Measurements from ENCODE around the gene ZYG11B.
"Not testable (repeated sequence)": the region's sequence is repeated elsewhere in the genome, so short reads cannot be mapped to it uniquely, and the experiment has no call there.

ZYG11B gene

DNA sequence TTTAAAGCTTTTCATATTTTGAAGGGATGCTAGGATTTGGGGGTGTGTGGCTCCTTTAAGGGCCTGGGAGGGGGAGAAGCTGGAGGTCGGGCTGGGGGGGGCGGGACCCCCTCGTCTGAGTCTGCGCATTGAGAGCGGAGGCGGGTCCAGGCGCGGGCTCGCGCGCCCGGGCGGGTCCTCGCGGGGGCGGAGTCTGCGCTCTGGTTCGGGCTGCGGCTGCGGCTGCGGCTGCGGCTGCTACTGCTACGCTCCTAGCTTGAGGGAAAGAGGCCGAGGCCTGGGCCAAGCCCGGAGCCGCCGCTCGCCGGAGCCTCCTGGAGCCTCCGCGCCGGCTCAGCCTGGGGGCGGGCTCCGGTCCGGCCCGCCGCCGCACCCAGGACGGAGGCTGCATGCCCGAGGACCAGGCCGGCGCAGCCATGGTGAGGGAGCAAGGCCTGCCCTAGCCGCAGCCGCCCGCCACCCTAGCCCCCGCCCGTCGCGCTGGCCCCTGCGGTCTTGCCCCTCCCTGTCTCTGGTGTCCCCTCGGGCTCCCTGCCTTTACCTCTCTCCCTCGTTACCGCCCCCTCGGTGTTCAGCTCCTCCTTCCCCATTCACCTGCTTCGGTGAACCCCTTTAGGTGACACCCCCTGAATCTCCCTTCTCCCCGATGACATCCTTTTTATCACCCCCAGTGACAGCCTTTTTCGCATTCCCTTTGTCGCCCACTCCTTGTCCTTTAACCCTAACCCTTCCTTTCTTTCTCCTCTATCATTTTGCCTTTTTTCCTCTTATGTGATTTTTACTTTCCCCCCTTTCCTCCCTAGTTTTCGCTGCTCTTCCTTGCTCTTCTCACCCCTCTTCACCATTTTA, at the start of gene ZYG11B:
ZYG11B (plus strand) TSS at position 189 of the 849 bp plus-strand sequence; CDS start at position 390, 201 bp downstream.
- DNase-seq = peak; percentile 86

DNA sequence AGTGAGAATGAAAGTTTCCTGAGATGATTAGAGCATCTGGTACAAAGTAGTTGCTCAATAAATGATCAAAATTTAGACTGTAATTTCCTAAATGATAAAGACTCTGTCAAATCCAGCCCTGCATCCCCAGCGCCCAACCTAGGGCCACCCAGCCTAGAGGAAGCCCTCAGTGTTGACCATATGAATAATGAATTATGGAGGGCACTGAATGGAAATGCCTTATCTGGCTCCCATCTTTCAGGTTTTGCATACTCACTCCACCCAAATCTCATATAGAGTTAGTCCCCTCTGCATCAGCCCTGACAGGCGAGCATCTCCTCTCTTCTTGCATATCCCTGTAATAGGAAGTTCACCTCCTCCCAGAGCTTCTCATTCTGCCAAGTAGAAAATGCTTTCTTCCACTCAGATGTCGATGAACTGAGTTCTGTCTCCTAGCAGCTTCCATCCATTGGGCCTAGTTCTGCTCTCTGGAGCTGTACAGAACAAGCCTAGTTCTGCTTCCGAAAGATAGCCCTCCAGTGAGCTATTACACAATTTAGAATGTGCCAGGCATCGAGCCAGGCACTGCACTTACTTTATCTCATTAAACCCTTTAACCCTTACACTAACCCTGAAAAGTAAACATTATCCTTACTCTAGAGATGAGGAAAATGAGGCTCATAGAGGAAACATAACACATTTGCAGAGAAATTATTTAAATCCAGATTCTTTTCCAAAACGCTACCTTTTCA, 49.0 kb upstream of the ZYG11B start:
- no peak for DNase-seq

DNA sequence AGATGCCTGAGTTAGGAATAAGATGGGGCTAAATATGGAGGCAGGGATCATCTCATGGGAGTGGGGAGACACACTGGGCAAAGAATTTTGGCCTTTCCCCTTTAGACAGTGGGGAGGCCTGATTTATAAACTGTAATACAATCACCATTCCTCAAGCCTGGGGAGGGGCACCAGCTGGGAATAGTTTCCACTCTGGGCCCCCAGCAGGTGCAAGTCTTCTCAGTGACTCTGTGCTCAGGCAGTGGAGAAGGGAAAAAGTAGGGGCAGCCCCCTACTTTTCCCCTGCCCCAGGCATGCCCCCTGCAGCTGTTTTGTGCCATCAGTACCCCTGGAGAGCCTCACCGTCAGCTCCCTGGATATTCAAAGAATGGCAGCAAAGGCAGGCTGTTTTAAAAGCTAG, 47.2 kb upstream of the ZYG11B start:
- DNase-seq = no peak

DNA sequence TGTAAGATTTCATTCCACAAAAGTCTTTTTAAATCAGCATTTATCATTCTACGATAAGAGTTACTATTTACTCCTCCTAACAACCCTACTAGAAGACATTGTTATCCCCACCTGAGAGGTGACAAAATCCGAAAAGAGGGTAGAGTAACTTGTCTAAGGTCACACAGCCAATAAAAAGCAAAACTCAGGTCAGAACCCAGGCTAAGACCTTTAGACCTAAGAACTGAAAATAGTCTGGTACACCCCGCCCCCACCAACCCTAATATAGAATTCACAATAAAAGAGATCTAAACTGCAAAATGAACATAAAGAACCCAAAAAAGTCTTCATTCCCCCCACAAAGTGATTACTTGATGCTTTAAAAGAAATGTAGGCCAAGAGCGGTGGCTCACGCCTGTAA, 46.8 kb upstream of the ZYG11B start:
- DNase-seq = no peak

DNA sequence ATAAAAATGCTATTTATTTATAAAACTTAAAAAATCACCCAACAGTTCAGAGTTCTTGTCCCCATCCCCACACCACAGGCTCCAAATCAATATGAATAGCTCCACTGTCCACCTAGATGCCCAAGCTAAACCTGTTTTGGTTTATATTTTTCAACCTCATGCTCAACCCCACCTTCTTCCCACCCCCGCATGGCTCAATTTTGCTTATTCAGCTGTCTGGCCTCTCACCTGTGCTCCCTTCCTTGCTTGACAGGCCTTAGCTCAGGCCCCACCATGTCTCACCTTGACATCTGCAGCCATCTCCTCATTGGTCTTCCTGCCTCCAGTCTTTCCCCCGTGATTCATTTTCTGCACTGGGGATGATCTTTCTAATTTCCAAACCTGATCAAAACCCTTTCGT, 45.9 kb upstream of the ZYG11B start:
- no peak for DNase-seq

DNA sequence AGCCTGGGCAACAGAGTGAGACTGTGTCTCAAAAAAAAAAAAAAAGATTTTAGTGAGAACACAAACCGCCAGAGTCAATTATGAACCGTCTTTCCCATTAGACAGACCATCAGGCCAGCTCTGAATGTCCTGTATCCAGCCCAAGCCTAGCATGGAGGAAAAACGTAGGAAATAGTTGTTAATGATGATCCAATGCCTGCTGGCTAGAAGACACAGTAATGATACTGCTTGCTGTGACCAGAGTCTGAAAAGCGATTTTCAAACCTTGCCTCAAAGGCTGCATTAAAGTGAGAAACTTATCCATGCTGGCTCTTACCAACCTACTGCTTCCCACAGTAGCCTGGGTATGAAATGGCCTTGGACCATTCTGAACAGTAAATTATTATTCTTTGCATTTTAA, 45.1 kb upstream of the ZYG11B start:
- no peak for DNase-seq

DNA sequence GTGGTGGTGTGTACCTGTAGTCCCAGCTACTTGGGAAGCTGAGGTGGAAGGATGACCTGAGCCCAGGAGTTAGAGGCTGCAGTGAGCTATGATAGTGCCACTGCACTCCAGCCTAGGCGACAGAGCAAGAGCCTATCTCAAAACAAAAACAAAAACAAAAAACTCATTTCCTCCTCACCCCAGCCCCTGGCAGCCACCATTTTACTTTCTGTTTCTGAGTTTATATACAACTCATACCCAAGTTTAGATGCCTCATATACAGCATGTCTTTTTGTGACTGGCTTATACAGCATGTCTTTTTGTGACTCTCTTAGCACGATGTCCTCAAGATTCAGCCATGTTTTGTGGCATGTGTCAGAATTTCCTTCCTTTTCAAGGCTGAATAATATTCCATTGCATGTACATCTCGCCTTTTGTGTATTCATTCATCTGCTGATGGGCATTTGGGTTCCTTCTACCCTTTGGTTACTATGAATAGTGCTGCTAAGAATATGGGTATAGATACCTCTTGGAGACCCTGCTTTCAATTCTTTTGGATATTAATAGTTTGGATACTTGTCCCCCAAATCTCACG, 42.8 kb upstream of the ZYG11B start:
- DNase-seq = no peak

DNA sequence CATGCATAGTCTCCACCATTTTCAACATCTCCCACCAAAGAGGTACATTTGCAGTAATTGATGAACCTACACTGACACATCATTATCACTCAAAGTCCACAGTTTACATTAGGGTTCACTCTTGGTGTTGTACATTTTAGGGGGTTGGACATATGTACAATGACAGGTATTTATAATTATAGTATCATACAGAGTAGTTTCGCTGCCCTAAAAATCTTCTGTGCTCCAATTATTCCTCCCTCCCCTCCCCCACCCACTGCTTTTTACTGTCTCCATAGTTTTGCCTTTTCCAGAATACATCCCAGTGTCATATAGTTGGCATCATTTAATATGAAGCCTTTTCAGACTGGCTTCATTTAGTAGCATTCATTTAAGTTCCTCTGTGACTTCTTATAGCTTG, 41.7 kb upstream of the ZYG11B start:
- no peak for DNase-seq

DNA sequence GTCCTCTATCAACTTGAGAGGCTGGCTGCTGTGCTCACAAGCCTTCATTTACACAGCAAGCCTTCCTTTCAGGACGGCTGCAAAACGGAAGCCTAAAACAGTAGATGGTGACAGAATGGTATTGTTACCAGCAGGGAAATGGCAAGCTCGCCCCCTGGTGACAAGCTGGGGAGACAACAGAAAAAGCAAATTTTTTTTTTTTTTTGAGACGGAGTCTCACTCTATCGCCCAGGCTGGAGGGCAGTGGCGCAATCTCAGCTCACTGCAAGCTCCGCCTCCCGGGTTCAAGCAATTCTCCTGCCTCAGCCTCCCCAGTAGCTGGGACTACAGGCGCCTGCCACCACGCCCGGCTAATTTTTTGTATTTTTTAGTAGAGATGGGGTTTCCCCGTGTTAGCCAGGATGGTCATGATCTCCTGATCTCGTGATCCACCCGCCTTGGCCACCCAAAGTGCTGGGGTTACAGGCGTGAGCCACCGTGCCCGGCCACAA, 39.9 kb upstream of the ZYG11B start:
- peak; percentile 60 for DNase-seq

DNA sequence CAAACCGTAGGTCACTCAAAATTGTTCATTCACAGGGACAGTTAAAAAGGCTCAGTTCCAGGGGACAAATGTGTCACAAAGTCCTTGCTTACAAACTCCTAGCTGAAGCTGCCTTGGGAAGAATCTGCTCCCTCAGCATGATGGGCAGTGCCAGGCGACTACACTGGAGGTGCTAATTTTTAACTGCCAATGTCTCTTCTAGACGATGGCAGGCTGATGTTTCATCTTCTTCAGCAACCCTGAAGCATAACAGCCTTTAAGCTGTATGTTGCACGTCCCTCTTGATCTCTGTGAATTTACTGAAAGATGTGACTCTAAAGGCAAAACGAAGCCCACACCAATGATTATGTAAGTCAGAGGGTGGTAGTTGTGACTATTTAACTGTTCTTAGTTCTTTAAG, 39.4 kb upstream of the ZYG11B start:
- no peak for DNase-seq

DNA sequence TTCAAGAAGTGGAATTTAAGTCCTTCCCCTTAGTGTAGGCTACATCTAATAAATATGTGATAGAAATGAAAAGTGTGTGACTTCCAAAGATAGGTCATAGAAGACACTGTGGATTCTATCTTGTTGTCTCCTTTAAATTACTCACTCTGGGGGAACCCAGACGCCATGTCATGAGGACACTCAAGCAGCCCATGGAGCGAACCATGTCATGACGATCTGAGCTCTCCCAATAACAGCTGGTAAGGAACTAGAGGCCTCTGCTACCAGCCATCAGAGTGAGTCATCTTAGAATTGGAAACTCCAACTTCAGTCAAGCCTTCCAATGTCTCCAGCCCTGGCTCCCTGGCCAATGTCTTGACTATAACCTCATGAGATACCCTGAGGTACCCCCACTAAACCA, 34.4 kb upstream of the ZYG11B start:
- no peak for DNase-seq

DNA sequence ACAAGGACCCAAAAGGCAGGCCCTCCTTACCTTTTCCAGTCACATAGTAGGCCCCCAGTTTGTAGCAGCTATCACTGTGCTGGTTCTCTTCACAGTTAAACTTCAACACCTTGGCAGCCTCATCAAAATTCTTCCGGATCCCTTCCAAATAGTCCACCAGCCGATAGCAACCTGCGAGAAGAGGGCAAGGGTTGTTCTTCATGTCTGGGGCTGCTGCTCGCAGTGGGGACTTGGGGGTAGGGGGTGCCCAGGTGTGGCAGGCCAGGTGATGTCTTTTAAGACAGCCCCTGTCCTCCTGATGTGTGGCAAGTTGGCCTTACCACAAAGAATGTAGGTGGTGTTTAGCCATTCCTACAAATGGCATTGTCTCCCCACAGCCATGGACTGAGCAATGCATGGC, 33.6 kb upstream of the ZYG11B start:
- no peak for DNase-seq

DNA sequence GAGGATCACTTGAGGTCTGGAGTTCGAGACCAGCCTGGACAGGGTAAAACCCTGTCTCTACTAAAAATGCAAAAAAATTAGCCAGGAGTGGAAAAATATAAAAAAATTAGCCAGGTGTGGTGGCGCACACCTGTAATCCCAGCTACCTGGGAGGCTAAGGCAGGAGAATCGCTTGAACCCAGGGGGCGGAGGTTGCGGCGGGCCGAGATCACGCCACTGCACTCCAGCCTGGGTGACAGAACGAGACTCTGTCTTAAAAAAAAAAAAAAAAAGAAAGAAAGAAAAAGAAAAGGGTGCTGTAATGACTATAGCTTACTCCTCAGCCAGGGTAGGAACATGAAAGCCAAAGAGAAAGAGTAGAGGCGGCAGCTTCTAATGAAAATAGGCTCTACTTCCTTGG, 32.9 kb upstream of the ZYG11B start:
- DNase-seq = not testable (repeated sequence)

DNA sequence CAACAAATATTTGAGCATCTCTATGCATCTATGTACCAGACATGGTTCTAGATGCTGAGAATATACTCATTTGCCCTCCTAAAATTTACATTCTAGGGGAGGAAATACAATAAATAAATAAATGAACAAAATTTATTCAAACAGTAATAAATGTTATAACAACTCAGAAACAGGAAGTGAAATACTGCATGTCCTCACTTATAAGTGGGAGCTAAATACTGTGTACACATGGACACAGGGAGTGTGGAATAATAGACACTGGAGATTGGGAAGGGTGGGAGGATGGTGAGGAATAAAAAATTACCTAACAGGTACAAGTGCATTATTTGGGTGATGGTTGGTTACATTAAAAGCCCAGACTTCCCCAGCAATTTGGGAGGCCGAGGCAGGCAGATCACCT, 32.4 kb upstream of the ZYG11B start:
- no peak for DNase-seq

DNA sequence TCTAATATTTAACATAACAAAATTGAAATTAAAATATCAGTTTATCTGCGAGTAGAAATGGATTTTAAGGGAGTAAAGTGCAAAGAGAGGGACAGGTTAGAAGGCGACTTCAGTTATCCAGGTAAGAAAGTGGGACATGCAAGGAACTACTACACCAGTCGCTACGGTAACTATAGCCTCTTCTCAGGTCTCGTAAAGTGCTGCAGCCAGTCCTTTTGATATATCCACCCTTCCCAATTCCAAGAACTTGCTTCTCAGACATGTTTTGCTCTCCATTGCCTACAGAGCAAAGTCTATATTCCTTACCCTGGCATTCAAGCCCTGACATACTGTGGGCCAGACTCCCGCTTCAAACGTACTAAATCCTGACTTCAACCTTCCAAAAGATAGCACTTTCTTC, 30.6 kb upstream of the ZYG11B start:
- DNase-seq = no peak

DNA sequence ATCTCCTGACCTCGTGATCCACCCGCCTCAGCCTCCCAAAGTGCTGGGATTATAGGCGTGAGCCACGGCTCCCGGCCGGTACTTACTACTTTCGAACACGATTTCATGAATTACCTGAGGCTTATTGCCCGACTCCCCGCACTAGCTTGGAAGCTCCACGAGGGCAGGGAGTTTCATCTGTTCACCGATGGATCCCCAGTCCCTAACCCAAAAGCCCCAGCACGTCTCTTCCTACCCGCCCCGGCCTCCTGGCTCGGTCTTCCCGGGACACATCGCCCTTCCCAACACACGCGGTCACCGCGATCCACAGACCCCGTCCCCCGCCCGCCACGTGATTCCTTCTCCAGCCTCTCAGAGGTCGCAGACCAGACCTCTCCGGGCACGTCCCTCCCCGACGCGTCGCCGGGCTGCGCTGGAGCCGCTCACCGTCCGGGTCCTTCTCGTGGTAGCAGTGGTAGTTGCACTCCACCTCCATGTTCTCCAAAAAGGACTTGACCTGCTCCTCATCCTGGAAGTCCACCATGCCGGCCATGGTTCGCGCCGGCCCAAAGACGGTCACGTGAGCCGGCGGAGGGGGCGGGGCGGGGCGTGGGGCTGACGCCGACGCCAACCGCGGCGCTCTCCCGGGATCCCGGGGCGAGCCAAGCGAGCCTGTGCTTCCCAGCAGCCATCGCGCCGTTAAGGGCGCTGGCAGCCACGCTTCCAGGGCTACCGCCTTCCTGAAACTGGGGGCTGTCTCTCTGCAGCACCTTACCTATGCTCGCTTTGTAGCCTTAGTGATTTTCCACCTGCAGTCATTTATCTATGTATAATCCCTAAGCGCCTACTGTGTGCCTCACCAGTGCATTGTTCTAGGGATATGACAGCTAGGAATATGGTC, 28.2 kb upstream of the ZYG11B start, which contains the start of gene COA7:
COA7 (minus strand) TSS at position 553 of the 880 bp plus-strand sequence; CDS start at position 532, 21 bp downstream.
- DNase-seq = peak; percentile 77

DNA sequence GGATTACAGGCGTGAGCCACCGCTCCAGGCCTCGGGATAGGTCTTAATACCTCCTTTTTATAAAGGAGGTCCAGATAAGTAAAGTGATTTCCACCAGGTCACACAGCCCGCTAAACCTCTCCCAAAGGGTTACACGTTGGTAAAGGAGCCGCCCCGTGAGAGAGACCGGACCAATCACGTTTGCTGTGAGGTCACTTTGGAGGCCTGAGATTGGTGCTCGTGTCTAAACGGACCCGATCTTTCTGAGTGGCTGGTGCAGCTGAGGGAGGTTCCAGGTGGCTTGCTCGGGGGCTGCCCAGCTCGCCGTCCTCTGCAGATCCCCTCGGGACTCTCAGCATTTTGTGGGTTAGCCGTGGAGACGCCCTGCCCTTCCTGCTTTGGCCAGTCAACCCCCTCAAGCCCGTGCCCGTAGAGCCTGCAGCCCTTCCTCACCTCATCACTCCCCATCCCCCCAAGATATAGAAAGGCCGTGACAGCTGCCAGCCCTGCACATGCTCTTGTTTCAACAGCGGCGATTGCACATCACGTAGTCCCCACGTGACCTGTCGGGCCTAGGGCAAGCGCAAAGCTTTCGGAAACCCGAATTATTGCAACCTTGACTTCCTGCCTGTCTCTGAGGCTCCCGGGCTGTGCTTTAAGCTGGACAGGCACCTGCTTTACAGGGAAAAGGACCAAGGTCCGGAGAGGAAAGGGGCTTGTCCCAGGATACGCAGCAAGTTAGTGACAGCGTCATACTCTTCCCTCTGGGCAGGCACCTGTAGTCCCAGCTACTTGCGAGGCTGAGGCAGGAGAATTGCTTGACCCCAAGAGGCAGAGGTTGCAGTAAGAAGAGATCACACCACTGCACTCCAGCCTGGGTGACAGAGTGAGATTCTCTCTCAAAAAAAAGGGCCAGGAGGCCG, 23.1 kb upstream of the ZYG11B start:
- DNase-seq = peak; percentile 67

DNA sequence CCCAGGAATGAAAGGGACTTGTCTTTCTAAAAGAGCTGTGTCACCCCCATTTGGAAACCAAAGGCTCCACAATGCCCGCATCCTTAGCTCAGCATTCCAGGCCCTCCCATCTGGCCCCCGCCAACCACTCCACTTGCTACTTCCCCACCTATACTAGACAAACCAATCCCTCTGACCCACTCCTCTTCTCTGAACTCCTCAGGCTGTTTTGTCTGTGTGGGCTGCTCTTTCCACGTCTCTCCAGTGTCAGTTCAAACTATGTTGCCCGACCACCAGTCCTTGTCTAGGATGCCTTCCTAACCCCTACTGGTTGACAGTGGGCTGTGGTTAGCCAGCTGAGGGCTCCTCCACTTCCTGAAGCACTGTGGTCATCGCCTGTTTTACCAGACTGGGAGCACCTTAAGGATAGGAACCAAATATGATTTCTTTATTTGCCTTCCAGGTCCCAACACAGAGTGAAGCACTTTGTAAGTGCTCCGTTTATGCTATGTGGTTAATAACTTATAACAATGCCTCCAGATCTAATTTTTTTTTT, 20.1 kb upstream of the ZYG11B start:
- no peak for DNase-seq

DNA sequence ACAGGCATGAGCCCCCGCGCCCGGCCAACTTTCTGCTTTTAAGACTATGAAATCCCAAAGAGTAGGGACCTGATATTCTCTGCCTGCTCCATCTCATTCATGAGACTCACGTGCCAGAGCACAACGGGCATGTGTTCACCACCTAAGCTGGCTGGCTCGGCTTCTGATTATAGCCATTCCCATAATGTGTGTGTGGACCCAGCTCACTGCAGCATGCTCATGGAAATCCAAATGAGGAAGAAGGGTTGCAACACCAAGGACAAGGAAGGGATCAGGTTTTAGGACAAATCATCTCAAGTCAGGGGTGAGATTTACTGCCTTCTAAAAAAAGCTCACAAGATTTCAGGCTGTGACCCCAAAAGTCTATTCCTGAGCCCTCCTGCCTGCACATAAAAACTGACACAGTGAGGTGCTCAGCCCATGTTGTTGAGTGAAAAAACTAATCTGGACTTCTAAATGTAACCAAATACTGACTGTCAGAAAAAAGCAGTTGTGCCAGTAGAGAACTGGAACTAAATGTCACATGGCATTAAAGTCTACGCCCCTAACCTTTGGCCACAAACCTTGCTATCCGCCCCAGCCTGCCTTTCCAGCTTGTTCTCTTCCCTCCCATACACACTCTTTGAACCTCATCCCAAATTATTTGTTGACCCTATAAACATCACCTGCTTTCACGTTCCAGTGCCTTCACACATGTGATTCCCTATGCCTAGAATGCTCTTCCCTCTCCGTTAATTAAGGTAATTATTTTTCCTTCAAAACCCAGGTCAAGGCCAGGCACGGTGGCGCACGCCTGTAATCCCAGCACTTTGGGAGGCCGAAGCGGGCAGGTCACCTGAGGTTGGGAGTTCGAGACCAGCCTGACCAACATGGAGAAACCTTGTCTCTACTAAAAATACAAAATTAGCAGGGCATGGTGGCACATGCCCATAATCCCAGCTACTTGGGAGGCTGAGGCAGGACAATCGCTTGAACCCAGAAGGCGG, 19.0 kb upstream of the ZYG11B start:
- no peak for DNase-seq

Data from GDM1 (cell line).